ENCODE measurements around the gene PEDS1. TPM values are rescaled to one million over a fixed set of nuclear protein-coding genes. Genes with fewer than 3 reads are reported as not detected.
"Not testable (repeated sequence)": the region's sequence is repeated elsewhere in the genome, so short reads cannot be mapped to it uniquely, and the experiment has no call there.

The PEDS1 gene
- total RNA-seq (ENCODE audit: low replicate concordance), result 29.9 and 42.9 TPM in 2 replicates
- long read RNA-seq, full-length matches to known transcripts, result 5 of 9 reads
- long read RNA-seq, partial matches to known transcripts, result 2 of 9 reads
- long read RNA-seq, other reads (novel, unspliced or antisense), result 2 of 9 reads

DNA sequence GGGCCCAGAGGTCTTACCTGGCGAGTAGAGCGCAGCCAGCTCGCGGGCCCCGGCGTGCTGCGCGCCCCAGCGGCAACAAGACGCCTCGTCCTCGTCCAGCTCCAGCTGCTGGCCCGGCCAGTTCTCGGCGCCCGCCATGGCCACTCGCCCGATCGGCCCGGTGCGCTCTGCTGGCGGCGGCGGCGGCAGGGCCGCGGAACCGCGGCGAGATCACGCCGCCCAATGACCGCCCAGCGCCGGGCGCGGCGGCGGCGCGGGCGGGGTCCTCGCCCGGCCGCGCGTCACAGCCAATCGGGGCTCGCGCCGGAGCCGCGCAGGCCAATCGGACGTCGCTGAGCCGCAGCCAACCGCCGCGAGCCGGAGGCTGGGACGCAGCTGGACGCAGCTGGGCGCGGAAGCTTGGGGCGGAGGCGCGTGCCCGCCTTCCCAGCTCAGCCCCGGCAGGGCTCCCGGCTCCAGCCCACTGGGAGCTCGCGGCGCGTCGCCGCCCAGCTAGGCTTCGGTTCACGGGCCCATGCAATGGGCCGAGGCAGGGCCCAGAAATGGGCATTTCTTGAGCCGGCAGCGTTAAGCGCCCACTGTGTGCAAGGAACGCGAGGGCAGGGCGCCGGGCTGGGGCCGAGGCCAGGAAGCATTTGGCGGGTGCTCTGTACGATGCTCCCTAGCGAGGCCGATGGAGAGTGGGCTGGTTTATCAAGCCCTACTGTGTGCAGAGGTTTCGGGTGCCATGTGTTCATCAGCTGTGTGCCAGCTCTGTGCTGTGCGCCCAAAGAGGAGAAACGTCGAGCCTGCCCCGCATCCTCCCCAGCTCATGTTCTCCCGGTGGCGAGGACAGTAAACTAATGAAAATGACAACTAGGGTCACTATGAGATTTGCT lies at the start of gene PEDS1:
Gene PEDS1 (minus strand): TSS at position 224 of the 878 bp plus-strand sequence. CDS start 86 bp downstream, at position 138.
- Mint-ChIP-seq H3K27ac (peak within 1 kb of the TSS; percentile 98), H3K4me1 (ENCODE audit: unreplicated experiment) (peaks cover 37% of the 10 kb centered on the region), H3K27me3 (no peaks in the 10 kb centered on the region), H3K36me3 (no peaks in the 10 kb centered on the region), H3K9me3 (no peaks in the 10 kb centered on the region), H3K4me3 (peak within 1 kb of the TSS; percentile 95)
- DNase-seq (ENCODE audit: extremely low spot score, unreplicated experiment), result peak; percentile 93
- TF ChIP-seq, protein P1, sequence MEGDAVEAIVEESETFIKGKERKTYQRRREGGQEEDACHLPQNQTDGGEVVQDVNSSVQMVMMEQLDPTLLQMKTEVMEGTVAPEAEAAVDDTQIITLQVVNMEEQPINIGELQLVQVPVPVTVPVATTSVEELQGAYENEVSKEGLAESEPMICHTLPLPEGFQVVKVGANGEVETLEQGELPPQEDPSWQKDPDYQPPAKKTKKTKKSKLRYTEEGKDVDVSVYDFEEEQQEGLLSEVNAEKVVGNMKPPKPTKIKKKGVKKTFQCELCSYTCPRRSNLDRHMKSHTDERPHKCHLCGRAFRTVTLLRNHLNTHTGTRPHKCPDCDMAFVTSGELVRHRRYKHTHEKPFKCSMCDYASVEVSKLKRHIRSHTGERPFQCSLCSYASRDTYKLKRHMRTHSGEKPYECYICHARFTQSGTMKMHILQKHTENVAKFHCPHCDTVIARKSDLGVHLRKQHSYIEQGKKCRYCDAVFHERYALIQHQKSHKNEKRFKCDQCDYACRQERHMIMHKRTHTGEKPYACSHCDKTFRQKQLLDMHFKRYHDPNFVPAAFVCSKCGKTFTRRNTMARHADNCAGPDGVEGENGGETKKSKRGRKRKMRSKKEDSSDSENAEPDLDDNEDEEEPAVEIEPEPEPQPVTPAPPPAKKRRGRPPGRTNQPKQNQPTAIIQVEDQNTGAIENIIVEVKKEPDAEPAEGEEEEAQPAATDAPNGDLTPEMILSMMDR (conservative IDR thresholded peaks at IDR 0.05), result no peak

DNA sequence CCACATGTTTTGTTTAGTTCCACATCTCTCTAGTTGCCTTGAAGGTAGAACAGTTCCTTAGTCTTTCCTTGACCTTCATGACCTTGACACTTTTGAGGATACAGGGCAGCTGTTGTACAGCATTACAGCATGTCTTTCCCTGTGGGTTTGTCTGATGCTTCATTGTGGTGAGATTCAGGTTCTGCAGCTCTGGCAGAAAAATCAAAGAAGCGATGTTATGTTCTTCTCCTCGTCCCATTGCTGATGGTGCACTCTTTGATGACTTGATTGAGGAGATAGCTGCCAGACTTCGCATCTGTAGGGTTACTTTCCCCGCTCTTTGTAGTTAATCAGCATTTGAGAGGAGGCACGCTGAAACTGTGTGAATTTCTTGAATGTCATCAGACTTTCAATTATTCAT lies 49.2 kb upstream of the PEDS1 start:
- no peak overlapping the region for H3K27ac Mint-ChIP-seq
- H3K36me3 Mint-ChIP-seq, result peaks cover 4% of the 10 kb centered on the region
- TF ChIP-seq, protein P1 (conservative IDR thresholded peaks at IDR 0.05), result no peak
- peaks cover 4% of the 10 kb centered on the region for H3K4me1 Mint-ChIP-seq (ENCODE audit: unreplicated experiment)
- no peak for DNase-seq (ENCODE audit: extremely low spot score, unreplicated experiment)
- H3K9me3 Mint-ChIP-seq, result peaks cover 15% of the 10 kb centered on the region
- no peak overlapping the region for H3K4me3 Mint-ChIP-seq
- H3K27me3 Mint-ChIP-seq, result no peaks in the 10 kb centered on the region

DNA sequence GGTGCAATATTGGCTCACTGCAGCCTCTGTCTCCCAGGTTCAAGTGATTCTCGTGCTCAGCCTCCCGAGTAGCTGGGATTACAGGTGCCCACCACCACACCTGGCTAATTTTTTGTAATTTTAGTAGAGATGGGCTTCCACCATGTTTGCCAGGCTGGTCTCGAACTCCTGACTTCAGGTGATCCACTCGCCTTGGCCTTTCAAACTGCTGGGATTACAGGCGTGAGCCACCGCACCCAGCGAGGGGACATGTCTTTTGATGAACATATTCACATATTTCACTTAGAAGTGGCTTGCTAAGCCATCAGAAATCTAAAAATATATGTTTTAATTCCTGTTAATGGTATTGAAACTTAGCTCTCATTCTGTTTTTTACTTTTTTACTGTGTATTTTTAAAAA lies 48.2 kb upstream of the PEDS1 start:
- H3K4me3 Mint-ChIP-seq; H3K27me3 Mint-ChIP-seq; H3K36me3 Mint-ChIP-seq; H3K4me1 Mint-ChIP-seq (ENCODE audit: unreplicated experiment); DNase-seq (ENCODE audit: extremely low spot score, unreplicated experiment); H3K27ac Mint-ChIP-seq: not testable (repeated sequence)
- H3K9me3 Mint-ChIP-seq, result peaks cover 15% of the 10 kb centered on the region

- H3K27ac Mint-ChIP-seq, result no peak overlapping the region
- H3K4me1 Mint-ChIP-seq (ENCODE audit: unreplicated experiment), result peaks cover 15% of the 10 kb centered on the region
- peaks cover 15% of the 10 kb centered on the region for H3K9me3 Mint-ChIP-seq
- no peaks in the 10 kb centered on the region for H3K27me3 Mint-ChIP-seq
- DNase-seq (ENCODE audit: extremely low spot score, unreplicated experiment), result no peak
- peaks cover 4% of the 10 kb centered on the region for H3K36me3 Mint-ChIP-seq
- TF ChIP-seq, protein P1 (conservative IDR thresholded peaks at IDR 0.05), result no peak
- no peak overlapping the region for H3K4me3 Mint-ChIP-seq
Measured at GRCh38 chr20:50200482-50201104, 47.1 kb upstream of the PEDS1 start.

- no peak overlapping the region for H3K4me3 Mint-ChIP-seq
- peaks cover 15% of the 10 kb centered on the region for H3K9me3 Mint-ChIP-seq
- no peak overlapping the region for H3K27ac Mint-ChIP-seq
- peaks cover 24% of the 10 kb centered on the region for H3K4me1 Mint-ChIP-seq (ENCODE audit: unreplicated experiment)
- TF ChIP-seq, protein P1 (conservative IDR thresholded peaks at IDR 0.05), result no peak
- no peak for DNase-seq (ENCODE audit: extremely low spot score, unreplicated experiment)
- peaks cover 4% of the 10 kb centered on the region for H3K36me3 Mint-ChIP-seq
- H3K27me3 Mint-ChIP-seq, result no peaks in the 10 kb centered on the region
Measured at GRCh38 chr20:50199703-50200102, 46.2 kb upstream of the PEDS1 start.

GRCh38 chr20:50198716-50199115 lies 45.2 kb upstream of the PEDS1 start:
- H3K27me3 Mint-ChIP-seq, result no peaks in the 10 kb centered on the region

More at GRCh38 chr20:50198716-50199115, 45.2 kb upstream of the PEDS1 start:
- Mint-ChIP-seq H3K4me3 (no peak overlapping the region), H3K27ac (no peak overlapping the region), H3K4me1 (ENCODE audit: unreplicated experiment) (peaks cover 25% of the 10 kb centered on the region), H3K36me3 (no peaks in the 10 kb centered on the region), H3K9me3 (peaks cover 8% of the 10 kb centered on the region)
- TF ChIP-seq, protein P1 (conservative IDR thresholded peaks at IDR 0.05), result no peak
- DNase-seq (ENCODE audit: extremely low spot score, unreplicated experiment), result no peak

Measured in type B pancreatic cell (in vitro differentiated cells).